Stomach smooth muscle (tissue), 2 donors: ENCODE data around the gene CERS6.

ENCODE experiments used
- H3K27ac ChIP-seq: one replicate; pipeline ENCODE4 v1.7.0; 2013; ENCODE audit warnings: mild to moderate bottlenecking, low read length, inconsistent platforms
- H3K27me3 ChIP-seq, 2 donors: one replicate each; pipeline ENCODE4 v1.7.0; 2013; ENCODE audit warnings: low read length in 2 of 2; ENCODE audit not compliant: insufficient read depth in 2 of 2, control insufficient read depth in 1 of 2
- H3K36me3 ChIP-seq, 2 donors: one replicate each; pipeline ENCODE4 v1.7.0; 2013; ENCODE audit warnings: low read length in 2 of 2; ENCODE audit not compliant: control insufficient read depth in 2 of 2, insufficient read depth in 2 of 2
- H3K4me1 ChIP-seq: one replicate; pipeline ENCODE4 v1.7.0; 2013; ENCODE audit warnings: low read length; ENCODE audit not compliant: control insufficient read depth, insufficient read depth
- H3K4me3 ChIP-seq, 2 donors: one replicate each; pipeline ENCODE4 v1.7.0; 2013; ENCODE audit warnings: low read length in 2 of 2
- H3K9ac ChIP-seq, 2 donors: one replicate each; pipeline ENCODE4 v1.7.0; 2013; ENCODE audit warnings: low read length in 2 of 2, mild to moderate bottlenecking in 1 of 2
- H3K9me3 ChIP-seq, 2 donors: one replicate each; pipeline ENCODE4 v1.7.0; 2013; ENCODE audit warnings: low read length in 2 of 2; ENCODE audit not compliant: control insufficient read depth in 2 of 2
- donor health status: healthy.
- donor health status: Pancreatic carcinoma.

Gene CERS6

DNA sequence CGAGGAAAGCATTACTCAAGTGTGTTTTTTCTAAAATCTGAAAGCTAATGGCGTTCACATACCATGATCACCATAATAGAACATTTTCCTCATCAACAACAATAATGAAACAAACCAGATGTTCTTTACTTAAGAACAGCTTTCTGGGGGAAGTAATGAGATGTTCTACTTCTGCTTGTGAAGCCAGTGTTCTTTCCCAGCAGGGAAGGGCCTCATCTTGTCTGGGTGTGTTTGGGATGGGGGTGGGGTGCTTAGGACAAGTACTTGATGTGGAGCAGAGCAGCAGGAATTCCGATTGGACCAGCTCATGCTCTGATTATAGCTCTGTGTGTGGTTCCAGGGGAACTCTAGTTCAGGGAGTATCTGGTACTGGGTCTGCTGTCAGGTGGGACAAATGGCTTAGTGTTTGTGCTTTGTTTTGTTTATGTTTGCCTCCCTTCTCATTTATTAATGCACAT is 183.4 kb downstream of the CERS6 start:
- Histone ChIP-seq H3K9me3 (no peaks in the 10 kb centered on the region), H3K27me3 (no peaks in the 10 kb centered on the region), H3K36me3 (no peaks in the 10 kb centered on the region), H3K9ac (peak overlapping the region; percentile 21 to 44), H3K4me3 (peak overlapping the region in 1 of 2 donors; percentile 4), H3K4me1 (peaks cover 36% of the 10 kb centered on the region), H3K27ac (peak overlapping the region; percentile 93)

DNA sequence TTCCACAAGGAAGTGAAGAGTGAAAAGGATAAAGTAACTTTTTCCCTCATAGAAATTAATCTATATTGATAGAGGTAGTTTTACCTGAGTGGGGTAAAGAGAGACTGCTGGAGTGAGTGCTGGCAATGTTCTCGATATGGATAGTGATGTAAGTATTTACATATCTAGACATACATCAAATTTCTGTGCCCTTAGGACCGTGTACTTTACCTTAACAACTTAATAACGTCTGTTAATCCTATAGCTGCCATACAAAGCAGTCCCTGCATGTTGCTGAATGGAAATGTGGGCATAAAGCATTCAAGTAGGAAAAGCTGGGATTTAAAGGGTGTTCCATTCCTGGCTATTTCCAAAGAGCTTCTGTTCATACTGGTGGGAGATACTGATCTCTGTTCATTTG is 184.0 kb downstream of the CERS6 start:
- H3K36me3 ChIP-seq = no peaks in the 10 kb centered on the region
- H3K9me3 ChIP-seq = no peaks in the 10 kb centered on the region
- H3K4me3 ChIP-seq = no peak overlapping the region
- H3K4me1 ChIP-seq = peaks cover 33% of the 10 kb centered on the region
- H3K27ac ChIP-seq = peak overlapping the region; percentile 93
- H3K27me3 ChIP-seq = no peaks in the 10 kb centered on the region
- peak overlapping the region; percentile 44 to 66 for H3K9ac ChIP-seq

DNA sequence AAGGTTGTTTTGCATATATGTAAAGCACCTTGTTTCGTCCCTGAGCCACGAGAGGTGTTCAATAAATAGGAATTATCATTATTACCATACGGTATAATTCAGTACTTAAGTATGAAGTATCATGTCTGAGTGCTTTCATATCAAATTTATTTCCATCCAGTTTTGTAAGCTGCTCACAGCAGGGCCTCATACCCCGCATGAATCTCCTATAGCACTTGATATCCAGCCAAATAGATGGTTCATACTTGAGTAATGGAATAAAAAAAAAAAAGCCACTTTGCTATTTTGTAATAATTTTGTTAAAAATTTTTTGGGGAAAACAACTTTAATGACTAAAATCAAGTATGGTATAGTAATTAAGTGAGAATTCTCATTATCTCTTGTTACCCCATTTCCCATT is 185.6 kb downstream of the CERS6 start:
- H3K4me3 ChIP-seq = no peak overlapping the region
- H3K27me3 ChIP-seq = no peaks in the 10 kb centered on the region
- peaks cover 27% of the 10 kb centered on the region for H3K4me1 ChIP-seq
- no peaks in the 10 kb centered on the region for H3K9me3 ChIP-seq
- no peak overlapping the region for H3K9ac ChIP-seq
- no peaks in the 10 kb centered on the region for H3K36me3 ChIP-seq
- H3K27ac ChIP-seq = peak overlapping the region; percentile 93

DNA sequence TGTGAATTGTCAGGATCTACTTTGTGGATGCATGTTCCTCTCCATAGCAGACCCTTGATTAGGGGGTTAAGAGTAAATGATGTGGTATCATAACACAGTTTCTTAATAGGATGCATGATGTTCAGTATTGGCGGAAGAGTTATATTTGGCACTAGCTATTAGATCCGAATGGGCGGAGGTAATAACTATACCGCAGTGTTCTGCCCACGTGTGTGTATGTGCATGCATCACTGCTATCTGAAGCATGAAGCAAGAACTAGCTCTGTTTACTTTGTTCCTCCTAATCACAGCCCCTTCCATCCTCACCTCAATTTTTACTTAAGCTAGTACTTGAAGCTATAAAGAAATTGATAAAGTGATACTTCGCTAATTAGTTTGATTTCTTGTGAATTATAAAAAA is 186.8 kb downstream of the CERS6 start:
- Histone ChIP-seq H3K27ac (peak overlapping the region; percentile 93), H3K9me3 (no peaks in the 10 kb centered on the region), H3K4me1 (peaks cover 24% of the 10 kb centered on the region), H3K36me3 (no peaks in the 10 kb centered on the region), H3K9ac (no peak overlapping the region), H3K27me3 (no peaks in the 10 kb centered on the region), H3K4me3 (no peak overlapping the region)

DNA sequence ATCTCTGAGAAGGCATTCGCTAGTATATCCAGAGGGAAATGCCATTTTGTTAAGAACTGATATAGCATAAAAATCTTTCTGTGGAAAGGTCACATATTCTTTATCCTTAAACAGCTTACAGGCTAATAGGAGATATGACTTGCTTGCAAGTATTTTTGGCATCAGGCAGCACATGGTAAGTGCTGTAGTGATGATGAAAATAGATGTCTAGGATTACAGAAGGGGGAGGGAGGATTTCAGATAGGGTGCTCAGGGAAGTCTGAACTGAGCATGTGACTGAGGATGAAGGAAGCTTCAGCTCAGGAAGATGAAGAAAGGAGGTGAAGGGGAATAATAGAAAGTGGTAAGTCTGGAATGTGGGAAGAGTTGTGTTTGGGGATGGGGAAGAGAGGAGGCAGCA is 187.9 kb downstream of the CERS6 start:
- H3K9me3 ChIP-seq = no peaks in the 10 kb centered on the region
- H3K27ac ChIP-seq = peak overlapping the region; percentile 50
- H3K9ac ChIP-seq = no peak overlapping the region
- H3K4me3 ChIP-seq = no peak overlapping the region
- peaks cover 24% of the 10 kb centered on the region for H3K4me1 ChIP-seq
- H3K36me3 ChIP-seq = no peaks in the 10 kb centered on the region
- H3K27me3 ChIP-seq = no peaks in the 10 kb centered on the region

DNA sequence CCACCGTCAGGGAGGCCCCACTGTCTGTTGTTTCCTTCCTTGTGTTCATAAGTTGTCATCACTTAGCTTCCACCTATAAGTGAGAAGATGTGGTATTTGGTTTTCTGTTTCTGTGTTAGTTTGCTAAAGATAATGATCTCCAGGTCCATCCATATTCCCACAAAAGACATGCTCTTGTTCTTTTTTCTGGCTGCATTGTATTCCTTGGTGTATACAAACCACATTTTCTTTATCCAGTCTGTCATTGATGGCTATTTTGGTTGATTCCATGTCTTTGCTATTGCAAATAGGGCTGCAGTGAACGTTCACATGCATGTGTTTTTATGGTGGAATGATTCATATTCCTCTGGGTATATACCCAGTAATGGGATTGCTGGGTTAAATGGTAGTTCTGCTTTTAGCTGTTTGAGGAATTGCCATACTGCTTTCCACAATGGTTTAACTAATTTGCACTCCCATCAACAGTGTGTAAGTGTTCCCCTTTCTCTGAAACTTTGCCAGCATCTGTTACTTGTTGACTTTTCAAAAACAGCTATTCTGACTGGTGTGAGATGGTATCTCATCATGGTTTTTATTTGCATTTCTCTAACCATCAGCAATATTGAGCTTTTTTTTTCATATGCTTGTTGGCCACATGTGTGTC is 189.7 kb downstream of the CERS6 start:
- no peak overlapping the region for H3K4me3 ChIP-seq
- no peaks in the 10 kb centered on the region for H3K9me3 ChIP-seq
- no peaks in the 10 kb centered on the region for H3K36me3 ChIP-seq
- no peak overlapping the region for H3K9ac ChIP-seq
- H3K27me3 ChIP-seq = no peaks in the 10 kb centered on the region
- H3K27ac ChIP-seq = peak overlapping the region; percentile 3
- H3K4me1 ChIP-seq = peaks cover 22% of the 10 kb centered on the region

DNA sequence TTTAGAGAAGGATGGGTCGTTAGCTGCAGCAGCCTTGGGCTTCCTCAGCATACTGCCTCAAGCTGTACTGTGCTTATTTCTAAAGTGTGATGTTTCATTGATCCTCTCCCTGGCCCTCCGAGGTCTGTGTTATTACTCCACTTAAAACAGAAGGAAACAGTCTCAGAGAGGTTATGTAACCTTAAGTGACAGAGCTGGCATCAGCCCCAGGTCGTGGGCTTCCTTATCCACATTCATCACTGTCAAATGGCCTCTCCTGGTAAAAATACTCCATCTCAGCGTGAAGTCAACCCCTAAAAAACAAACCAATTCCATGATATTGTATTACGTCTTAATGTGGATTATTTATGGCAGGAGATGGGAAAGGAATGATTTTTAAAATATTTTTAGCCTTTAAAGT is 193.0 kb downstream of the CERS6 start:
- Histone ChIP-seq H3K9me3 (no peaks in the 10 kb centered on the region), H3K9ac (peak overlapping the region in 1 of 2 donors; percentile 38), H3K4me1 (peaks cover 18% of the 10 kb centered on the region), H3K36me3 (no peaks in the 10 kb centered on the region), H3K27ac (no peak overlapping the region), H3K27me3 (no peaks in the 10 kb centered on the region), H3K4me3 (no peak overlapping the region)

DNA sequence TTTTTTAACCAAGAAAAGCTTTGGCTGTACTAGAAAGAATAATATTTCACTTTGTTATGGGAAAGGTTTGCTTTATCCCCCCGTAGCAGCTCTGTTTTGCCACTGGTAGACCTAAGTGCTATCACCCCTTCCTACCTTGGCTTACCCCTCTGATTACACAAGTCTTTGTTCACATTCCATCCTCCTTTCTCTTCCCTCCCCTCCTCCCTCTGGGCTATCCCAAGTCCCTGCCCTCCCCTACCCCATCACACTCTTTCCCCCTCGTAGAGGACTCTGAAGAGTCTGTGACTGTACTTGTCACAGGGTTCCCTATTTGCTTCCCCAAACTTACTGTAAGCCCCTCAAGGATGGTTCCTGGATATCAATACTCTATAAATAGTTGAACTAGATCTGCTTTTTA is 193.5 kb downstream of the CERS6 start:
- Histone ChIP-seq H3K36me3 (no peaks in the 10 kb centered on the region), H3K9ac (no peak overlapping the region), H3K4me3 (peak overlapping the region in 1 of 2 donors; percentile 22), H3K9me3 (no peaks in the 10 kb centered on the region), H3K27me3 (no peaks in the 10 kb centered on the region), H3K27ac (peak overlapping the region; percentile 4), H3K4me1 (peaks cover 17% of the 10 kb centered on the region)

DNA sequence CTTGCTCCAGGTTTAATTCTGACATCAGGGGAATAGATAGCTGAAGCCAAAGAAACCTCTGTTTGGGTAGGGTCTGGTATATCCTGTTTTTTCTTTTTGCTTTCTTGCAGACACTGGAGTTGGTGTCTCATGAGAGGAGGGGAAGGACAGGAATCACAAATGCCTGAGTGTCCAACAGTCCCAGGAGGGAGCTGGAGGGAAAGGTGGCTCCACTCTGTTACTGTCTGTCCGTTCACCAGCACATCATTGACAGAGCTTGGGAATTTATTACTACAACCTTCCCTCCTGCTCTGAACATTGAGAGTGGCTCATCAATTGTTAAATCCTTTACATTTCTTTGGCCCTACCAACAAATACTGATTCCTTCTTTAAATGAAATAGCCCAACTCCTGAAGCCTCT is 194.1 kb downstream of the CERS6 start:
- Histone ChIP-seq H3K36me3 (no peaks in the 10 kb centered on the region), H3K9me3 (no peaks in the 10 kb centered on the region), H3K4me1 (peaks cover 17% of the 10 kb centered on the region), H3K4me3 (no peak overlapping the region), H3K27ac (no peak overlapping the region), H3K9ac (no peak overlapping the region), H3K27me3 (no peaks in the 10 kb centered on the region)

DNA sequence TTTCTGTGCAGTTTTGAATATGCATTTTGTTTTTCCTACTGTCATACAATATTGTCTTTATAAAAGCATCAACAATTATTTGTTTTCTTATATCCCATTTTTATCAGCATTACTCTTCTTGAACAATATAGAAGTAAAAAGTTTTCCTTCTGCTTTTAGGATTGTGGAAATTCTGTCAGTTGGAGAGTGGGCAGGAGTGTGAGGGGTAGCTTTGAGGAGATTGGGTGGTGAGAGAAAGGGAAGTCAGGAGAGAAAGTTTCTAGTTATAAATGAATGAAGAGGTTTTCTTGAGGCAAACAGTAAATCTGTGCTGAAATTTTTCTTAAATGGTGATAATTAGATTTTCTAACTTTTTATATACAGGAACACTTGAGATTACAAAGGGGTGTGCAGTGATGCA is 194.7 kb downstream of the CERS6 start:
- H3K36me3 ChIP-seq = no peaks in the 10 kb centered on the region

DNA sequence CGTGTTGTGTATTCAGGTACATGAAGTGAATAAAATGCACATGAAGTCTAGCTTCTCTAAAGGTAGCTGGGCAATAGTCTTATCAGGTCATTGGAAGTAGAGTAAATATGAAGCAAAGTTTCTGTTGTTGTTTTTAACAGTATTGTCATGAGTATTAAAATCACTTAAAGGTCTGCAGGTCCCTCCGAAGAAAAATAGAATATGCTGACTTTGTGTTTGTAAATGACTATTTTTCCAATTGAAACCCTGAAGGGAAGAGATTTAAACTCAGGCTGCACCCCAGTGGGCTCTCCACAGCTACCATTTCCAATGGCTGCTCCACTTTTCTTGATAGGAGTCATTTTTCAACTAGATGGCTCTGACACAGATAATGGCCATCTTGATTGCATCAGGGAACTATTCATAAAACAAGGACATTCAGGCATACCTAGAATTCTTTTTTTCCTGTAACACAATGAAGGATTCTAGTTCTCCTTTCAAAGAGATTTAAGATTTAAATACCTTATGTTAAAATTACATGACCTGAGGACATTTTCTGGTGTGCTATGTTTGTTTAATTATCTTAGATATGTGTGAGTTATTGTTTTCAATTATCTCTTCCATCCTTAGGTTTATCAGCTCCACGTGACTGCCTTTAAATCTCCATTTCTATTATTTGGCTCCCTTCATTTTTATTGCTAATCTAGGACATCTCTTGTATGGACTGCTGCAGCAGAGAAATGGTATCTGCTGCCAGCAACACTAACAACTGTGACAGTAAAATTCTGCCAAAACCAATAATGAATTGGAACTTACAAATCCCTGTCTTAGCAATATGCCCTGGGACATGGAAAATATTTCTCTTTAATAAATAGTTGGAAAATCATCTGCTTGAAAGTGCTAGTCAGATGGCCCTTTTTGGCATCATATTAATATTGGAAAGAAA is 197.2 kb downstream of the CERS6 start:
- Histone ChIP-seq H3K9ac (no peak overlapping the region), H3K36me3 (no peaks in the 10 kb centered on the region), H3K9me3 (no peaks in the 10 kb centered on the region), H3K4me1 (peaks cover 17% of the 10 kb centered on the region), H3K27me3 (no peaks in the 10 kb centered on the region), H3K27ac (no peak overlapping the region), H3K4me3 (no peak overlapping the region)

More for the DNA sequence above, 194.7 kb downstream of the CERS6 start:
- Histone ChIP-seq H3K27ac (no peak overlapping the region), H3K4me3 (no peak overlapping the region), H3K9ac (no peak overlapping the region), H3K9me3 (no peaks in the 10 kb centered on the region), H3K4me1 (peaks cover 17% of the 10 kb centered on the region), H3K27me3 (no peaks in the 10 kb centered on the region)
